ENCODE data around the gene DPYSL3. TPM values are rescaled to one million over a fixed set of nuclear protein-coding genes. Genes with fewer than 3 reads are reported as not detected.

Gene DPYSL3
- polyA plus RNA-seq, 1 donor from 2014 or later, result 689 TPM

GRCh38 chr5:147445090-147445489 lies 64.8 kb downstream of the DPYSL3 start:
- no peak overlapping the region for H3K4me2 ChIP-seq (ENCODE audit: low read length)
- no peak overlapping the region for H3K9ac ChIP-seq (ENCODE audit: low read length)
- TF ChIP-seq, protein P1, sequence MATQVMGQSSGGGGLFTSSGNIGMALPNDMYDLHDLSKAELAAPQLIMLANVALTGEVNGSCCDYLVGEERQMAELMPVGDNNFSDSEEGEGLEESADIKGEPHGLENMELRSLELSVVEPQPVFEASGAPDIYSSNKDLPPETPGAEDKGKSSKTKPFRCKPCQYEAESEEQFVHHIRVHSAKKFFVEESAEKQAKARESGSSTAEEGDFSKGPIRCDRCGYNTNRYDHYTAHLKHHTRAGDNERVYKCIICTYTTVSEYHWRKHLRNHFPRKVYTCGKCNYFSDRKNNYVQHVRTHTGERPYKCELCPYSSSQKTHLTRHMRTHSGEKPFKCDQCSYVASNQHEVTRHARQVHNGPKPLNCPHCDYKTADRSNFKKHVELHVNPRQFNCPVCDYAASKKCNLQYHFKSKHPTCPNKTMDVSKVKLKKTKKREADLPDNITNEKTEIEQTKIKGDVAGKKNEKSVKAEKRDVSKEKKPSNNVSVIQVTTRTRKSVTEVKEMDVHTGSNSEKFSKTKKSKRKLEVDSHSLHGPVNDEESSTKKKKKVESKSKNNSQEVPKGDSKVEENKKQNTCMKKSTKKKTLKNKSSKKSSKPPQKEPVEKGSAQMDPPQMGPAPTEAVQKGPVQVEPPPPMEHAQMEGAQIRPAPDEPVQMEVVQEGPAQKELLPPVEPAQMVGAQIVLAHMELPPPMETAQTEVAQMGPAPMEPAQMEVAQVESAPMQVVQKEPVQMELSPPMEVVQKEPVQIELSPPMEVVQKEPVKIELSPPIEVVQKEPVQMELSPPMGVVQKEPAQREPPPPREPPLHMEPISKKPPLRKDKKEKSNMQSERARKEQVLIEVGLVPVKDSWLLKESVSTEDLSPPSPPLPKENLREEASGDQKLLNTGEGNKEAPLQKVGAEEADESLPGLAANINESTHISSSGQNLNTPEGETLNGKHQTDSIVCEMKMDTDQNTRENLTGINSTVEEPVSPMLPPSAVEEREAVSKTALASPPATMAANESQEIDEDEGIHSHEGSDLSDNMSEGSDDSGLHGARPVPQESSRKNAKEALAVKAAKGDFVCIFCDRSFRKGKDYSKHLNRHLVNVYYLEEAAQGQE (IDR thresholded peaks at IDR 0.05; ENCODE audit: borderline replicate concordance), result no peak
- TF ChIP-seq CTCF (IDR thresholded peaks at IDR 0.05; ENCODE audit: poor library complexity, severe bottlenecking), result no peak
- no peak for TF ChIP-seq TAF1 (IDR thresholded peaks at IDR 0.05; ENCODE audit: low read depth)
- TF ChIP-seq MXI1 (conservative IDR thresholded peaks at IDR 0.05; ENCODE audit: poor library complexity, severe bottlenecking), result no peak
- no peak for TF ChIP-seq EP300 (conservative IDR thresholded peaks at IDR 0.05; ENCODE audit: poor library complexity, severe bottlenecking)
- TF ChIP-seq SMC3 (conservative IDR thresholded peaks at IDR 0.05; ENCODE audit: poor library complexity), result no peak
- no peak for TF ChIP-seq EZH2 (IDR thresholded peaks at IDR 0.05; ENCODE audit: borderline replicate concordance, insufficient read depth, low read length, poor library complexity, severe bottlenecking)
- TF ChIP-seq POLR2AphosphoS5 (IDR thresholded peaks at IDR 0.05), result no peak
- TF ChIP-seq RAD21 (conservative IDR thresholded peaks at IDR 0.05), result no peak
- no peak overlapping the region for H2AFZ ChIP-seq (ENCODE audit: low read depth, low read length)
- H3K9me2 ChIP-seq (ENCODE audit: insufficient read depth, low read length), result no peaks in the 10 kb centered on the region
- H3K27me3 ChIP-seq (ENCODE audit: insufficient read depth, low read depth, low read length), result no peaks in the 10 kb centered on the region
- H3K79me2 ChIP-seq (replicated peaks; ENCODE audit: insufficient read depth, low read length), result peaks cover 100% of the 10 kb centered on the region
- H3F3A ChIP-seq (ENCODE audit: insufficient read depth, low read length, poor library complexity, severe bottlenecking), result peaks cover 8% of the 10 kb centered on the region
- H4K20me1 ChIP-seq (ENCODE audit: insufficient read depth), result peaks cover 84% of the 10 kb centered on the region
- H3K9me3 ChIP-seq (ENCODE audit: low read length), result no peaks in the 10 kb centered on the region
- peaks cover 32% of the 10 kb centered on the region for H3K36me3 ChIP-seq (ENCODE audit: insufficient read depth, low read length)
- no peak overlapping the region for H3K4me3 ChIP-seq (ENCODE audit: low read length)
- H3K27ac ChIP-seq (ENCODE audit: low read length), result no peak overlapping the region

DNA sequence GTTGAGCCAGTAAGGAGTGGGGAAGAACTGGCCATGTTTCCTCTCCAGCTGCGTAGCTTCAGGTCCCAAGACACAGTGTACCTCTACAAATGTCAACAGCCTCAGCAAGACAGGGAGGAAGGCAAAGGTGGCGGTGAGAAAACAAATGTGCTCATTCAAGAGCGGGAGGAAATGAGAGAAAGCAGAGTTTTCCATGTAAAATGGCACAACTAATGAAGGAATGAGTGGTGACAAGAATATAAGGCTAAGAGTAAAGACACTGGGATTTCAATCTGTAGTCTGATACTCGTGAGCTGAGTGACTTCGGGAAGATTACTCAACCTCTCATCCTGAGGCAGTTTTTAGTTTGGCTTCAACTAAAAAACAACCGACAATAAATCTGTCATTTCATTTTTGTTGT lies 67.6 kb downstream of the DPYSL3 start:
- Histone ChIP-seq H3K4me2 (ENCODE audit: low read length) (no peak overlapping the region), H3K9me2 (ENCODE audit: insufficient read depth, low read length) (no peaks in the 10 kb centered on the region), H3K27me3 (ENCODE audit: insufficient read depth, low read depth, low read length) (no peaks in the 10 kb centered on the region), H3K9me3 (ENCODE audit: low read length) (no peaks in the 10 kb centered on the region), H3K79me2 (replicated peaks; ENCODE audit: insufficient read depth, low read length) (peaks cover 98% of the 10 kb centered on the region), H3K27ac (ENCODE audit: low read length) (no peak overlapping the region), H2AFZ (ENCODE audit: low read depth, low read length) (no peak overlapping the region), H3F3A (ENCODE audit: insufficient read depth, low read length, poor library complexity, severe bottlenecking) (peaks cover 12% of the 10 kb centered on the region), H3K9ac (ENCODE audit: low read length) (no peak overlapping the region), H3K36me3 (ENCODE audit: insufficient read depth, low read length) (peaks cover 38% of the 10 kb centered on the region), H3K4me3 (ENCODE audit: low read length) (no peak overlapping the region), H4K20me1 (ENCODE audit: insufficient read depth) (peaks cover 76% of the 10 kb centered on the region)
- TF ChIP-seq RAD21 (conservative IDR thresholded peaks at IDR 0.05), result no peak
- TF ChIP-seq EZH2 (IDR thresholded peaks at IDR 0.05; ENCODE audit: borderline replicate concordance, insufficient read depth, low read length, poor library complexity, severe bottlenecking), result no peak
- TF ChIP-seq, protein P1 (IDR thresholded peaks at IDR 0.05; ENCODE audit: borderline replicate concordance), result no peak
- no peak for TF ChIP-seq MXI1 (conservative IDR thresholded peaks at IDR 0.05; ENCODE audit: poor library complexity, severe bottlenecking)
- TF ChIP-seq EP300 (conservative IDR thresholded peaks at IDR 0.05; ENCODE audit: poor library complexity, severe bottlenecking), result no peak
- TF ChIP-seq SMC3 (conservative IDR thresholded peaks at IDR 0.05; ENCODE audit: poor library complexity), result no peak
- no peak for TF ChIP-seq CTCF (IDR thresholded peaks at IDR 0.05; ENCODE audit: poor library complexity, severe bottlenecking)
- no peak for TF ChIP-seq TAF1 (IDR thresholded peaks at IDR 0.05; ENCODE audit: low read depth)
- TF ChIP-seq POLR2AphosphoS5 (IDR thresholded peaks at IDR 0.05), result no peak
